HCT116 (cell line): ENCODE data around the gene MLPH. TPM values are rescaled to one million over a fixed set of nuclear protein-coding genes. Genes with fewer than 3 reads are reported as not detected.

Experiments
- ATAC-seq: fragments of 200-7000 bp; cut with Tn5 transposase; 2 replicates; pipeline ENCODE4 v1.9.1; 2020; ENCODE audit warnings: mild to moderate bottlenecking, moderate library complexity
- BruUV-seq: library from RNA; stranded (reverse); fragments of 400-500 nt; replicated peaks from 2 replicates; lab custom pipeline; 2021; lab: Mats Ljungman, UMichigan
- CTCF ChIA-PET: fragments of 300-600 bp; sonication (Branson Sonifier 250); formaldehyde crosslinking; loops from one replicate; lab custom pipeline; 2021; ENCODE audit warnings: antibody characterized with exemption; lab: Charles Lee
- POLR2A ChIA-PET: fragments of 300-600, 350-600 bp; sonication (Branson Sonifier 250); formaldehyde crosslinking; loops from one replicate; lab custom pipeline; 2021; ENCODE audit warnings: antibody characterized with exemption; lab: Charles Lee
- RAD21 ChIA-PET, 2 experiments: fragments of 300-600 bp; sonication (Branson Sonifier 250); formaldehyde crosslinking; loops; one replicate each; lab custom pipeline; 2023; ENCODE audit warnings: low total read pairs in 2 of 2; ENCODE audit not compliant: uncharacterized antibody in 2 of 2, unreplicated experiment in 2 of 2, low non-redundant PET in 1 of 2; lab: Charles Lee
- DNase-seq: peaks from one replicate; pipeline ENCODE4 v3.0.0-alpha.2; 2010; ENCODE audit warnings: low read depth, low spot score
- H2AFZ ChIP-seq: fragments of 200-600 bp; shearing (Covaris generic), sonication (generic); 2 replicates; pipeline ENCODE4 v1.6.1; 2017; ENCODE audit warnings: low read depth, mixed run types, mixed read lengths, antibody characterized with exemption, low read length; ENCODE audit not compliant: poor library complexity, severe bottlenecking
- H3K27ac ChIP-seq: 2 replicates; pipeline ENCODE4 v1.5.1; 2012; ENCODE audit warnings: low read depth, low read length
- H3K27me3 ChIP-seq: fragments of 200-600 bp; sonication (generic); 2 replicates; pipeline ENCODE4 v1.6.1; 2016; ENCODE audit warnings: mixed run types, low read length, mixed read lengths; ENCODE audit not compliant: insufficient read depth
- H3K36me3 ChIP-seq, 2 experiments: fragments of 200-500 bp in 1 of 2; fragments of 200-600 bp in 1 of 2; sonication (Bioruptor generic) in 1 of 2; sonication (generic) in 1 of 2; 2 replicates each; pipeline versions ENCODE4 v1.5.1 to v1.6.1; 2014 to 2016; ENCODE audit warnings: low read length in 2 of 2, inconsistent platforms in 1 of 2, mixed read lengths in 1 of 2, mixed run types in 1 of 2; ENCODE audit not compliant: insufficient read depth in 2 of 2, control insufficient read depth in 1 of 2
- H3K4me1 ChIP-seq, 2 experiments: fragments of 200-600 bp in 1 of 2; sonication (generic) in 1 of 2; 2 replicates each; pipeline versions ENCODE4 v1.5.1 to v1.6.1; 2012 to 2017; ENCODE audit warnings: low read length in 2 of 2, inconsistent platforms in 1 of 2, mild to moderate bottlenecking in 1 of 2, mixed read lengths in 1 of 2, mixed run types in 1 of 2, moderate library complexity in 1 of 2; ENCODE audit not compliant: insufficient read depth in 2 of 2, control insufficient read depth in 1 of 2
- H3K4me2 ChIP-seq: fragments of 200-600 bp; sonication (generic); 2 replicates; pipeline ENCODE4 v1.6.1; 2017; ENCODE audit warnings: mixed run types, low read length, mixed read lengths
- H3K4me3 ChIP-seq, 2 experiments: fragments of 200-600 bp in 1 of 2; sonication (generic) in 1 of 2; replicated peaks in 1 of 2; 2 replicates each; pipeline ENCODE4 v1.5.1; 2011 to 2016; ENCODE audit warnings: low read length in 2 of 2, control low read depth in 1 of 2, low read depth in 1 of 2, mild to moderate bottlenecking in 1 of 2, mixed read lengths in 1 of 2, mixed run types in 1 of 2
- H3K79me2 ChIP-seq: fragments of 200-600 bp; sonication (generic); 2 replicates; pipeline ENCODE4 v1.6.1; 2017; ENCODE audit warnings: mild to moderate bottlenecking, mixed run types, low read length, moderate library complexity, mixed read lengths; ENCODE audit not compliant: insufficient read depth
- H3K9ac ChIP-seq: fragments of 200-600 bp; sonication (generic); 2 replicates; pipeline ENCODE4 v1.6.1; 2016; ENCODE audit warnings: low read length, mixed read lengths
- H3K9me2 ChIP-seq: fragments of 200-600 bp; sonication (generic), shearing (Covaris generic); 2 replicates; pipeline ENCODE4 v1.6.1; 2017; ENCODE audit warnings: mixed run types, mild to moderate bottlenecking, moderate library complexity; ENCODE audit not compliant: insufficient read depth
- H3K9me3 ChIP-seq, 2 experiments: fragments of 200-500 bp in 1 of 2; fragments of 200-600 bp in 1 of 2; sonication (Bioruptor generic) in 1 of 2; sonication (generic) in 1 of 2; 2 replicates each; pipeline ENCODE4 v1.6.1; 2014 to 2017; ENCODE audit warnings: low read length in 2 of 2, mixed read lengths in 2 of 2, inconsistent platforms in 1 of 2, low read depth in 1 of 2, mild to moderate bottlenecking in 1 of 2, mixed run types in 1 of 2, moderate library complexity in 1 of 2; ENCODE audit not compliant: control insufficient read depth in 1 of 2, insufficient read depth in 1 of 2
- H4K20me1 ChIP-seq: fragments of 200-600 bp; sonication (generic), shearing (Covaris generic); 2 replicates; pipeline ENCODE4 v1.6.1; 2017; ENCODE audit warnings: mixed run types, mild to moderate bottlenecking, moderate library complexity; ENCODE audit not compliant: insufficient read depth
- CBX3 ChIP-seq: IDR thresholded peaks from 2 replicates; pipeline ENCODE4 v1.6.1; 2012; ENCODE audit warnings: low read depth
- CTCF ChIP-seq, 3 experiments: fragments of 200-600 bp in 1 of 3; sonication (generic) in 1 of 3; IDR thresholded peaks in 2 of 3; conservative IDR thresholded peaks in 1 of 3; 2 replicates each; pipeline ENCODE4 v1.5.1; 2012 to 2017; ENCODE audit warnings: low read depth in 2 of 3, low read length in 2 of 3, antibody characterized with exemption in 1 of 3, borderline replicate concordance in 1 of 3, control low read depth in 1 of 3, mild to moderate bottlenecking in 1 of 3, mixed read lengths in 1 of 3, mixed run types in 1 of 3, moderate library complexity in 1 of 3; ENCODE audit not compliant: insufficient read depth in 1 of 3
- EGR1 ChIP-seq: IDR thresholded peaks from 2 replicates; pipeline ENCODE4 v1.6.1; 2012; ENCODE audit warnings: low read depth
- ELF1 ChIP-seq: IDR thresholded peaks from 2 replicates; pipeline ENCODE4 v1.6.1; 2012; ENCODE audit warnings: low read depth, borderline replicate concordance
- EZH2 ChIP-seq: fragments of 200-600 bp; sonication (generic); IDR thresholded peaks from 2 replicates; pipeline ENCODE4 v1.6.1; 2017; ENCODE audit warnings: antibody characterized with exemption, mixed run types
- MAX ChIP-seq: IDR thresholded peaks from 2 replicates; pipeline ENCODE4 v1.6.1; 2012
- TCF7L2 ChIP-seq: IDR thresholded peaks from 2 replicates; pipeline ENCODE4 v1.7.0; 2011; ENCODE audit warnings: borderline replicate concordance, inconsistent platforms; ENCODE audit not compliant: insufficient read depth, insufficient read length; ENCODE audit errors: extremely low read depth
- ZNF274 ChIP-seq: fragments of 200-500 bp; sonication (Bioruptor generic); IDR thresholded peaks from 2 replicates; pipeline ENCODE4 v1.6.1; 2014; ENCODE audit warnings: mild to moderate bottlenecking, low read depth, low read length, inconsistent platforms
- intact Hi-C: fragments of 100-400 bp; cut with micrococcal nuclease; formaldehyde crosslinking; loops from 2 replicates; pipeline ENCODE4 v1.10.0; 2022
- total RNA-seq: library from RNA; stranded (reverse); gene quantifications from one replicate; pipeline ENCODE4 v1.2.1, GENCODE V29; 2021; ENCODE audit not compliant: unreplicated experiment
- TF ChIP-seq, protein P1 (sequence below): IDR thresholded peaks from 2 replicates; pipeline ENCODE4 v1.6.1; 2011; ENCODE audit warnings: mild to moderate bottlenecking, low read length, moderate library complexity; ENCODE audit not compliant: insufficient replicate concordance; ENCODE audit errors: extremely low read depth
- TF ChIP-seq, protein P2 (sequence below): IDR thresholded peaks from 2 replicates; pipeline ENCODE4 v1.6.1; 2012; ENCODE audit warnings: low read depth

The MLPH gene
- total RNA-seq, 1 experiment from 2014 or later: 81.4 TPM

DNA sequence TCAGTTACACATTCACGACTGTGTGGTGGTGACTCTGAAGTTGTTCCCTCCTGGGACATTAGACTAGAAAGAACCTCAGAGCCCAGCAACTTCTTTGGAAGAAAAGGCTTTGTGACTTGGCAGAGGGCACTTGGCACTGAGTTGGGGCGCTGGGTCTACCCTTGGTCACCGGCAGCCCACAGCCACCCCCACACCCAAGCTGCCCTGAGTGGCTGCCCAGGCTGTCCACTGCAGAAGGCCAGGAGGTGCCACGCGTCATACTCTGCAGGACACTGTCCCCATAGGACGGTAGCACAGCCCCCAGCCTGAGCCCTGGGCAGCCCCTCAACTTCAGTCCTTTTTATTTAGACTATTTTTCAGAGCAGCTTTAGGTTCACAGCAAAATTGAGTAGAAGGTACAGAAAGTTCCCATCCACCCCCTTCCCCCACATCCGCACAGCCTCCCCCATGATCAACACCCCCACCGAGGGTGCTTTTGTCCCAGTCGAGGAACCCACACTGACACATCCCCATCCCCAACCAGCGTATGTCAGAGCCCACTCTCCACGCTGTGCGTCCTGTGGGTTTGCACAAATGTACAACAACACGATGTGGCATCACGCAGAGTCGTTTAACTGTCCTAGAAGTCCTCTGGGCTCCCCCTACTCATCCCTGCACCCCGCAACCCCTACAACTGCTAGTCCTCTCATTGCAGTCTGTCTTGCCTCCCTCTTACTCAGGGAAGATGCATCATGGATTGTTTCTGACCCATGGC, 80.4 kb downstream of the MLPH start:
- Histone ChIP-seq H2AFZ (no peak overlapping the region), H4K20me1 (no peaks in the 10 kb centered on the region), H3K4me3 (no peak overlapping the region), H3K4me1 (peaks cover 0 to 9% of the 10 kb centered on the region in 2 experiments; a peak in 2 of 4 replicates), H3K27me3 (no peaks in the 10 kb centered on the region), H3K9ac (no peak overlapping the region), H3K79me2 (no peaks in the 10 kb centered on the region), H3K9me2 (no peaks in the 10 kb centered on the region), H3K36me3 (no peaks in the 10 kb centered on the region), H3K9me3 (0 out of 4 replicates have a peak, but pooled peaks cover 0 to 3% of the 10 kb centered on the region in 2 experiments), H3K27ac (no peak overlapping the region), H3K4me2 (no peak overlapping the region)
- ChIA-PET POLR2A (no interaction called here), CTCF (no interaction called here), RAD21 (no interaction called here)
- no peak for TF ChIP-seq MAX
- TF ChIP-seq, protein P1, sequence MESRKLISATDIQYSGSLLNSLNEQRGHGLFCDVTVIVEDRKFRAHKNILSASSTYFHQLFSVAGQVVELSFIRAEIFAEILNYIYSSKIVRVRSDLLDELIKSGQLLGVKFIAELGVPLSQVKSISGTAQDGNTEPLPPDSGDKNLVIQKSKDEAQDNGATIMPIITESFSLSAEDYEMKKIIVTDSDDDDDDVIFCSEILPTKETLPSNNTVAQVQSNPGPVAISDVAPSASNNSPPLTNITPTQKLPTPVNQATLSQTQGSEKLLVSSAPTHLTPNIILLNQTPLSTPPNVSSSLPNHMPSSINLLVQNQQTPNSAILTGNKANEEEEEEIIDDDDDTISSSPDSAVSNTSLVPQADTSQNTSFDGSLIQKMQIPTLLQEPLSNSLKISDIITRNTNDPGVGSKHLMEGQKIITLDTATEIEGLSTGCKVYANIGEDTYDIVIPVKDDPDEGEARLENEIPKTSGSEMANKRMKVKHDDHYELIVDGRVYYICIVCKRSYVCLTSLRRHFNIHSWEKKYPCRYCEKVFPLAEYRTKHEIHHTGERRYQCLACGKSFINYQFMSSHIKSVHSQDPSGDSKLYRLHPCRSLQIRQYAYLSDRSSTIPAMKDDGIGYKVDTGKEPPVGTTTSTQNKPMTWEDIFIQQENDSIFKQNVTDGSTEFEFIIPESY: no peak
- no peak for TF ChIP-seq TCF7L2
- no peak for TF ChIP-seq EGR1
- TF ChIP-seq ELF1: no peak
- no peak for TF ChIP-seq ZNF274
- TF ChIP-seq, protein P2, sequence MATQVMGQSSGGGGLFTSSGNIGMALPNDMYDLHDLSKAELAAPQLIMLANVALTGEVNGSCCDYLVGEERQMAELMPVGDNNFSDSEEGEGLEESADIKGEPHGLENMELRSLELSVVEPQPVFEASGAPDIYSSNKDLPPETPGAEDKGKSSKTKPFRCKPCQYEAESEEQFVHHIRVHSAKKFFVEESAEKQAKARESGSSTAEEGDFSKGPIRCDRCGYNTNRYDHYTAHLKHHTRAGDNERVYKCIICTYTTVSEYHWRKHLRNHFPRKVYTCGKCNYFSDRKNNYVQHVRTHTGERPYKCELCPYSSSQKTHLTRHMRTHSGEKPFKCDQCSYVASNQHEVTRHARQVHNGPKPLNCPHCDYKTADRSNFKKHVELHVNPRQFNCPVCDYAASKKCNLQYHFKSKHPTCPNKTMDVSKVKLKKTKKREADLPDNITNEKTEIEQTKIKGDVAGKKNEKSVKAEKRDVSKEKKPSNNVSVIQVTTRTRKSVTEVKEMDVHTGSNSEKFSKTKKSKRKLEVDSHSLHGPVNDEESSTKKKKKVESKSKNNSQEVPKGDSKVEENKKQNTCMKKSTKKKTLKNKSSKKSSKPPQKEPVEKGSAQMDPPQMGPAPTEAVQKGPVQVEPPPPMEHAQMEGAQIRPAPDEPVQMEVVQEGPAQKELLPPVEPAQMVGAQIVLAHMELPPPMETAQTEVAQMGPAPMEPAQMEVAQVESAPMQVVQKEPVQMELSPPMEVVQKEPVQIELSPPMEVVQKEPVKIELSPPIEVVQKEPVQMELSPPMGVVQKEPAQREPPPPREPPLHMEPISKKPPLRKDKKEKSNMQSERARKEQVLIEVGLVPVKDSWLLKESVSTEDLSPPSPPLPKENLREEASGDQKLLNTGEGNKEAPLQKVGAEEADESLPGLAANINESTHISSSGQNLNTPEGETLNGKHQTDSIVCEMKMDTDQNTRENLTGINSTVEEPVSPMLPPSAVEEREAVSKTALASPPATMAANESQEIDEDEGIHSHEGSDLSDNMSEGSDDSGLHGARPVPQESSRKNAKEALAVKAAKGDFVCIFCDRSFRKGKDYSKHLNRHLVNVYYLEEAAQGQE: no peak
- no peak for TF ChIP-seq CTCF (IDR thresholded peaks at IDR 0.05 in 2 of 3, conservative IDR thresholded peaks at IDR 0.05 in 1 of 3; ENCODE audit: borderline replicate concordance in 1 of 3, insufficient read depth in 1 of 3, low read depth in 2 of 3, low read length in 2 of 3)
- TF ChIP-seq EZH2: no peak
- TF ChIP-seq CBX3: no peak
- no peak for ATAC-seq
- DNase-seq: no peak
- no TSS peak for BruUV-seq
- intact Hi-C loops: no loop called here
